Activated naive CD8-positive, alpha-beta T cell treated with anti-CD3 and anti-CD28 coated beads for 36 hours (primary cell): ENCODE measurements around the gene CLCN7. TPM values are rescaled to one million over a fixed set of nuclear protein-coding genes. Genes with fewer than 3 reads are reported as not detected.

Source experiments
- DNase-seq: peaks from one replicate; pipeline ENCODE4 v3.0.0; 2021
- H3K27ac Mint-ChIP-seq: one replicate; pipeline ENCODE4 v1.8.0; 2022; ENCODE audit warnings: mild to moderate bottlenecking, moderate library complexity, mixed read lengths
- H3K27me3 Mint-ChIP-seq: one replicate; pipeline ENCODE4 v1.8.0; 2022; ENCODE audit warnings: mild to moderate bottlenecking, mixed read lengths
- H3K36me3 Mint-ChIP-seq: one replicate; pipeline ENCODE4 v1.8.0; 2021; ENCODE audit warnings: mild to moderate bottlenecking, mixed read lengths
- H3K4me1 Mint-ChIP-seq: one replicate; pipeline ENCODE4 v1.8.0; 2021; ENCODE audit warnings: mixed read lengths
- H3K4me3 Mint-ChIP-seq: one replicate; pipeline ENCODE4 v1.8.0; 2022; ENCODE audit warnings: mild to moderate bottlenecking, moderate library complexity, mixed read lengths
- H3K9me3 Mint-ChIP-seq: one replicate; pipeline ENCODE4 v1.8.0; 2022; ENCODE audit warnings: mixed read lengths
- total RNA-seq, 2 experiments: library from RNA; stranded (reverse); gene quantifications; one replicate each; pipeline ENCODE4 v1.2.3, GENCODE V29; 2021

Gene CLCN7
- total RNA-seq, 2 experiments from 2014 or later: 45.0 to 48.8 TPM

- H3K27ac Mint-ChIP-seq: no peak overlapping the region
- H3K27me3 Mint-ChIP-seq: no peaks in the 10 kb centered on the region
- no peaks in the 10 kb centered on the region for H3K4me1 Mint-ChIP-seq
- no peak for DNase-seq
- no peaks in the 10 kb centered on the region for H3K9me3 Mint-ChIP-seq
- no peak overlapping the region for H3K4me3 Mint-ChIP-seq
- H3K36me3 Mint-ChIP-seq: no peaks in the 10 kb centered on the region
Observed at GRCh38 chr16:1439058-1439698, 35.6 kb downstream of the CLCN7 start.

- no peak overlapping the region for H3K27ac Mint-ChIP-seq
Observed at GRCh38 chr16:1438229-1439057, 36.4 kb downstream of the CLCN7 start.

DNA sequence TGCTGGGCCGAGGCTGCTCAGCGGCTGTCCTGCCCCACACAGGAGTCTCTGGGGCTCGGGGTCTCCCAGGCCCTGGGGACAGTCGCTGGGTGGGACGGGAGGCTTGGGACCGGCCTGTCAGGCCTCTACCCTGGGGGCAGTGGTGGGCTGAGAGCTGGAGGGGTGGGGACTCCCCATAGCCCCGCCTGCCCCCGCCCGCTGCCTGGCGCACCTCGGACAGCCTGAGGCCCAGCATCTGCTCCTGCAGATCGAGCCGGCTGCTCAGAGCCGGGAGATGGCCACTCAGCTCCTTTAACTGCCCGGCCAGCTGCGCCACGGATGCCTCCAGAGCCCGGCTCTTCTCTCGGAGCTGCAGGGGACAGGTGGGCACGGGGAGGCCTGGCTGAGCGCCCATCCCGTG is 37.2 kb downstream of the CLCN7 start:
- no peak overlapping the region for H3K4me3 Mint-ChIP-seq
- no peak for DNase-seq
- no peaks in the 10 kb centered on the region for H3K4me1 Mint-ChIP-seq
- no peaks in the 10 kb centered on the region for H3K36me3 Mint-ChIP-seq
- H3K9me3 Mint-ChIP-seq: no peaks in the 10 kb centered on the region
- no peaks in the 10 kb centered on the region for H3K27me3 Mint-ChIP-seq
- H3K27ac Mint-ChIP-seq: no peak overlapping the region

More at GRCh38 chr16:1438229-1439057, 36.4 kb downstream of the CLCN7 start:
- no peaks in the 10 kb centered on the region for H3K36me3 Mint-ChIP-seq
- no peaks in the 10 kb centered on the region for H3K9me3 Mint-ChIP-seq
- H3K4me1 Mint-ChIP-seq: no peaks in the 10 kb centered on the region
- no peak for DNase-seq
- H3K27me3 Mint-ChIP-seq: no peaks in the 10 kb centered on the region
- H3K4me3 Mint-ChIP-seq: no peak overlapping the region

GRCh38 chr16:1436731-1437355 is 38.0 kb downstream of the CLCN7 start:
- H3K9me3 Mint-ChIP-seq: no peaks in the 10 kb centered on the region
- no peaks in the 10 kb centered on the region for H3K36me3 Mint-ChIP-seq
- H3K4me3 Mint-ChIP-seq: no peak overlapping the region
- DNase-seq: no peak
- no peak overlapping the region for H3K27ac Mint-ChIP-seq
- H3K4me1 Mint-ChIP-seq: no peaks in the 10 kb centered on the region
- H3K27me3 Mint-ChIP-seq: no peaks in the 10 kb centered on the region

GRCh38 chr16:1435921-1436697 is 38.7 kb downstream of the CLCN7 start:
- H3K27ac Mint-ChIP-seq: no peak overlapping the region
- no peaks in the 10 kb centered on the region for H3K4me1 Mint-ChIP-seq
- no peak for DNase-seq
- H3K36me3 Mint-ChIP-seq: no peaks in the 10 kb centered on the region
- H3K27me3 Mint-ChIP-seq: no peaks in the 10 kb centered on the region
- H3K4me3 Mint-ChIP-seq: no peak overlapping the region
- no peaks in the 10 kb centered on the region for H3K9me3 Mint-ChIP-seq

GRCh38 chr16:1434644-1435592 is 39.9 kb downstream of the CLCN7 start:
- no peaks in the 10 kb centered on the region for H3K36me3 Mint-ChIP-seq
- H3K4me3 Mint-ChIP-seq: no peak overlapping the region
- H3K9me3 Mint-ChIP-seq: no peaks in the 10 kb centered on the region

GRCh38 chr16:1433756-1434155 is 41.1 kb downstream of the CLCN7 start:
- no peak for DNase-seq
- no peaks in the 10 kb centered on the region for H3K4me1 Mint-ChIP-seq
- no peak overlapping the region for H3K4me3 Mint-ChIP-seq
- no peaks in the 10 kb centered on the region for H3K36me3 Mint-ChIP-seq
- H3K9me3 Mint-ChIP-seq: no peaks in the 10 kb centered on the region
- H3K27ac Mint-ChIP-seq: no peak overlapping the region
- no peaks in the 10 kb centered on the region for H3K27me3 Mint-ChIP-seq

More at GRCh38 chr16:1434644-1435592, 39.9 kb downstream of the CLCN7 start:
- Mint-ChIP-seq H3K27ac (no peak overlapping the region), H3K27me3 (no peaks in the 10 kb centered on the region), H3K4me1 (no peaks in the 10 kb centered on the region)
- no peak for DNase-seq

DNA sequence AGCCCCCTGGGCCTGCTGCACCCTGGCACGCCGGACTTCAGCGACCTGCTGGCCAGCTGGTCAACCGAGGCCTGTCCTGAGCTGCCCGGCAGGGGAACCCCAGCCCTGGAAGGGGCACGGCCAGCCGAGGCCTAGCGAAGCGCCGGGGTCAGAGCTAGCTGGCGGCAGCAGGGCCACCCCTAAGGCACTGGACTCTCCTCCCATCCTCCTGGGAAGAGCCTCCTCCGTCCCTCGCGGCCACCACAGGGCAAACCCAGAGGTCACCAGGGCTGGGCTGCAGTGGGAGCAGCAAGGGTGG is 41.6 kb downstream of the CLCN7 start:
- no peaks in the 10 kb centered on the region for H3K27me3 Mint-ChIP-seq
- H3K36me3 Mint-ChIP-seq: no peaks in the 10 kb centered on the region
- no peak overlapping the region for H3K27ac Mint-ChIP-seq
- no peaks in the 10 kb centered on the region for H3K9me3 Mint-ChIP-seq
- no peak for DNase-seq
- no peaks in the 10 kb centered on the region for H3K4me1 Mint-ChIP-seq
- no peak overlapping the region for H3K4me3 Mint-ChIP-seq

DNA sequence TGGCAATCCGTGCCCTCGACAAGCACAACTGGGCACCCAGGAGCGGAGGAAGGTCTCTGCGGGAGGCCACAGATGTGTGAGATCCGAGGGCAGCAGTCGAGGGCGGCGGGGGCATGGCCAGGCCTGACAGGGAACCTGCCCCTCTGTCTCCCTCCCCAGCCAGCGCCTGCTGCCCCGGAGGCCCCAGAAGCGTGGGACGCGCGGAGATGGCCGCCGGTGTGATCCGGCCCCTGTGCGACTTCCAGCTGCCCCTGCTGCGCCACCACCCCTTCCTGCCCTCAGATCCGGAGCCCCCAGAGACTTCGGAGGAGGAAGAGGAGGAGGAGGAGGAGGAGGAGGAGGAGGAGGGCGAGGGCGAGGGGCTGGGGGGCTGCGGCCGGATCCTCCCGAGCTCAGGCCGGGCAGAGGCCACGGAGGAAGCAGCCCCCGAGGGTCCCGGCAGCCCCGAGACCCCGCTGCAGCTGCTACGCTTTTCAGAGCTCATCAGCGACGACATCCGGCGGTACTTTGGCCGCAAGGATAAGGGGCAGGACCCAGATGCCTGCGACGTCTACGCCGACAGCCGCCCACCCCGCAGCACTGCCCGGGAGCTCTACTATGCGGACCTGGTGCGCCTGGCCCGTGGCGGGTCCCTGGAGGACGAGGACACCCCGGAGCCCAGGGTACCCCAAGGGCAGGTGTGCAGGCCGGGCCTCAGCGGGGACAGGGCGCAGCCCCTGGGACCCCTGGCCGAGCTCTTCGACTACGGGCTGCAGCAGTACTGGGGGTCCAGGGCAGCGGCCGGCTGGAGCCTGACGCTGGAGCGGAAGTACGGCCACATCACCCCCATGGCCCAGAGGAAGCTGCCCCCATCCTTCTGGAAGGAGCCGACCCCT is 42.2 kb downstream of the CLCN7 start:
- Mint-ChIP-seq H3K4me1 (no peaks in the 10 kb centered on the region), H3K9me3 (no peaks in the 10 kb centered on the region), H3K36me3 (no peaks in the 10 kb centered on the region), H3K4me3 (peak overlapping the region; percentile 69), H3K27me3 (no peaks in the 10 kb centered on the region), H3K27ac (peak overlapping the region; percentile 78)
- no peak for DNase-seq

- no peak for DNase-seq
- peak overlapping the region; percentile 78 for H3K27ac Mint-ChIP-seq
- H3K4me1 Mint-ChIP-seq: no peaks in the 10 kb centered on the region
- H3K36me3 Mint-ChIP-seq: no peaks in the 10 kb centered on the region
- H3K9me3 Mint-ChIP-seq: no peaks in the 10 kb centered on the region
- peak overlapping the region; percentile 69 for H3K4me3 Mint-ChIP-seq
- H3K27me3 Mint-ChIP-seq: no peaks in the 10 kb centered on the region
Observed at GRCh38 chr16:1431497-1432270, 43.1 kb downstream of the CLCN7 start.

- no peaks in the 10 kb centered on the region for H3K36me3 Mint-ChIP-seq
Observed at GRCh38 chr16:1430759-1431496, 43.9 kb downstream of the CLCN7 start, which contains the start of gene PERCC1. Gene PERCC1 (plus strand): TSS chr16:1431078. CDS start chr16:1432594, 1,516 bp downstream.

DNA sequence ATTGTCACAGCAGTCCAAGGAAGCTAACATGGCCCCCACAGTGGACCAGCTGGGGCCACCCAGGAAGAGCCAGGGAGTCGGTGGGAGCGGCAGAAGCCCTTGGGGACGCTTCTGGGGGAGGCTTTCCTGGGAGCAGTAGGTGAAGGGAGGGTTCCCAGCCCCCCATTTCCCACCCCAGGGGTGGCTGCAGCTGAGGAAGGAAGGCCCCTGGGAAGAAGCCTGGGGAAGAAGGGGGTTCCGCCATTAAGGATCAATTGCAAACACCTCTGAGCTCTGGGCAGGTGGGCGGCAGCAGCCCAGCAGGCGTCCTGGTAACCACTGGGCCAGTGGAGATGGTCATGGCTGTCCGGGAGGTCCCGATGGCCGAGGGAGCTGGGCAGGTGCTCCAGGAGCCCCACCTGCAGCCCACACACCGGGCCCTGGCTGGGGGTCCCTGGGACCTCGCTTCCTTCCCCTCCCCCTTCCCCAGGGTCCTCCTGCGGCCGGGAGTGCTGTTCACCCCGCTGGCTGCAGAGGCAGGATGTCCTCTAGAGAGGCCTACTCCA is 44.5 kb downstream of the CLCN7 start:
- H3K27me3 Mint-ChIP-seq: no peaks in the 10 kb centered on the region
- DNase-seq: no peak
- no peaks in the 10 kb centered on the region for H3K4me1 Mint-ChIP-seq
- H3K27ac Mint-ChIP-seq: no peak overlapping the region
- H3K36me3 Mint-ChIP-seq: no peaks in the 10 kb centered on the region
- no peak overlapping the region for H3K4me3 Mint-ChIP-seq
- H3K9me3 Mint-ChIP-seq: no peaks in the 10 kb centered on the region

More at GRCh38 chr16:1430759-1431496, 43.9 kb downstream of the CLCN7 start, which contains the start of gene PERCC1:
- no peaks in the 10 kb centered on the region for H3K4me1 Mint-ChIP-seq
- H3K27ac Mint-ChIP-seq: peak within 1 kb of the TSS; percentile 78
- H3K27me3 Mint-ChIP-seq: no peaks in the 10 kb centered on the region
- DNase-seq: no peak
- H3K9me3 Mint-ChIP-seq: no peaks in the 10 kb centered on the region
- peak within 1 kb of the TSS; percentile 69 for H3K4me3 Mint-ChIP-seq
